K562 (cell line): ENCODE data around the gene SH2B2. TPM values are rescaled to one million over a fixed set of nuclear protein-coding genes. Genes with fewer than 3 reads are reported as not detected.

Experiments used
- CBFB ChIP-seq: sonication (generic); formaldehyde crosslinking; IDR thresholded peaks from 2 replicates; pipeline ENCODE4 v1.4.0; 2020; ENCODE audit warnings: mild to moderate bottlenecking, missing genetic modification reagents
- CC2D1A ChIP-seq: fragments of 450-650 bp; IDR thresholded peaks from 2 replicates; pipeline ENCODE4 v1.6.1; 2017; ENCODE audit warnings: mild to moderate bottlenecking
- CTCFL ChIP-seq: IDR thresholded peaks from 2 replicates; pipeline ENCODE4 v1.6.1; 2011; ENCODE audit warnings: borderline replicate concordance, low read depth, mild to moderate bottlenecking, moderate library complexity, low read length; ENCODE audit not compliant: insufficient read depth, poor library complexity, severe bottlenecking
- DPF2 ChIP-seq: fragments of 450-650 bp; IDR thresholded peaks from 2 replicates; pipeline ENCODE4 v1.6.1; 2016
- E2F3 ChIP-seq: fragments of 250-450 bp; sonication (Bioruptor Pico); IDR thresholded peaks from 2 replicates; pipeline ENCODE4 v1.4.0; 2020; ENCODE audit warnings: mild to moderate bottlenecking
- ELF1 ChIP-seq: fragments of 200-800 bp; sonication (Bioruptor generic); IDR thresholded peaks from 2 replicates; pipeline ENCODE4 v1.6.1; 2016; ENCODE audit warnings: missing genetic modification characterization, missing compliant biosample characterization
- HNRNPH1 ChIP-seq: fragments of 200-400 bp; formaldehyde crosslinking; optimal IDR thresholded peaks from 2 replicates; pipeline ENCODE3; 2017; ENCODE audit warnings: low read depth, mild to moderate bottlenecking, low read length, moderate library complexity
- IFI16 ChIP-seq: fragments of 250-450 bp; sonication (Bioruptor Pico); IDR thresholded peaks from 2 replicates; pipeline ENCODE4 v2.1.2; 2022; ENCODE audit warnings: mild to moderate bottlenecking, inconsistent platforms
- KAT8 ChIP-seq: fragments of 450-650 bp; IDR thresholded peaks from 2 replicates; pipeline ENCODE4 v1.6.1; 2016; ENCODE audit warnings: low read depth, mild to moderate bottlenecking
- MYC ChIP-seq, 2 experiments: fragments of 250-450 bp in 1 of 2; sonication (Bioruptor Pico) in 1 of 2; IDR thresholded peaks; 2 replicates each; pipeline versions ENCODE4 v1.5.1 to v1.6.1; 2012 to 2021; ENCODE audit warnings: low read depth in 2 of 2, borderline replicate concordance in 1 of 2, improper control_type of control experiment in 1 of 2, low read length in 1 of 2, mild to moderate bottlenecking in 1 of 2, moderate library complexity in 1 of 2
- OTX1 ChIP-seq: fragments of 450-650 bp; formaldehyde crosslinking; IDR thresholded peaks from 2 replicates; pipeline ENCODE4 v1.4.0; 2022; ENCODE audit warnings: mild to moderate bottlenecking
- POLR3G ChIP-seq: IDR thresholded peaks from 2 replicates; pipeline ENCODE4 v1.6.1; 2011; ENCODE audit not compliant: insufficient read length, insufficient replicate concordance; ENCODE audit errors: extremely low read depth
- PRMT5 ChIP-seq: sonication (generic); formaldehyde crosslinking; IDR thresholded peaks from 2 replicates; pipeline ENCODE4 v1.5.0; 2020; ENCODE audit warnings: missing genetic modification reagents
- RBFOX2 ChIP-seq: fragments of 200-400 bp; formaldehyde crosslinking; IDR thresholded peaks from 2 replicates; pipeline ENCODE4 v1.6.1; 2017; ENCODE audit warnings: low read depth, mild to moderate bottlenecking, low read length, moderate library complexity
- SIRT6 ChIP-seq: IDR thresholded peaks from one replicate; pipeline ENCODE4 v1.6.1; 2012; ENCODE audit warnings: low read depth, mild to moderate bottlenecking, control low read depth, inconsistent platforms, low read length, moderate library complexity
- SNIP1 ChIP-seq: fragments of 450-650 bp; IDR thresholded peaks from 2 replicates; pipeline ENCODE4 v1.7.1; 2017; ENCODE audit warnings: low read depth, mild to moderate bottlenecking
- TCF7 ChIP-seq: sonication (generic); IDR thresholded peaks from 2 replicates; pipeline ENCODE4 v1.6.1; 2016; ENCODE audit warnings: antibody characterized with exemption, borderline replicate concordance
- TEAD4 ChIP-seq, 2 experiments: sonication (generic) in 1 of 2; formaldehyde crosslinking in 1 of 2; IDR thresholded peaks; 2 replicates each; pipeline versions ENCODE4 v1.6.1 to v1.8.0; 2012 to 2022; ENCODE audit warnings: borderline replicate concordance in 1 of 2, inconsistent platforms in 1 of 2, low read length in 1 of 2, mild to moderate bottlenecking in 1 of 2, missing genetic modification reagents in 1 of 2
- U2AF2 ChIP-seq: fragments of 200-400 bp; formaldehyde crosslinking; optimal IDR thresholded peaks from 2 replicates; pipeline ENCODE3; 2017; ENCODE audit warnings: low read depth, mild to moderate bottlenecking, low read length
- ZC3H8 ChIP-seq: fragments of 450-650 bp; IDR thresholded peaks from 2 replicates; pipeline ENCODE4 v1.6.1; 2017
- ZFP1 ChIP-seq: fragments of 450-650 bp; formaldehyde crosslinking; IDR thresholded peaks from 2 replicates; pipeline ENCODE4 v1.4.0; 2020; ENCODE audit warnings: mild to moderate bottlenecking, mixed read lengths
- ZNF212 ChIP-seq: fragments of 450-650 bp; formaldehyde crosslinking; IDR thresholded peaks from 2 replicates; pipeline ENCODE4 v1.4.0; 2020; ENCODE audit warnings: mild to moderate bottlenecking
- ZNF511 ChIP-seq: sonication (generic); formaldehyde crosslinking; IDR thresholded peaks from 2 replicates; pipeline ENCODE4 v1.8.0; 2022; ENCODE audit warnings: mild to moderate bottlenecking, missing genetic modification reagents
- ZNF707 ChIP-seq: fragments of 250-450 bp; sonication (Bioruptor Pico); conservative IDR thresholded peaks from 2 replicates; pipeline ENCODE4 v1.8.0; 2022; ENCODE audit warnings: inconsistent platforms, mild to moderate bottlenecking, moderate library complexity
- ZNF79 ChIP-seq: fragments of 250-450 bp; sonication (Bioruptor Pico); IDR thresholded peaks from 2 replicates; pipeline ENCODE4 v1.4.0; 2020; ENCODE audit warnings: low read depth, mild to moderate bottlenecking, moderate library complexity
- polyA plus RNA-seq, 8 experiments: library from polyadenylated mRNA; depleted of rRNA in 4 of 8; stranded (reverse) in 5 of 8; unstranded in 3 of 8; fragments of >200 nt; fragmentation: Nextera tagmentation in 2 of 8; fragmentation: Illumina TruSeq in 1 of 8; extraction: Ambion mirVana in 2 of 8; extraction: Trizol in 1 of 8; gene quantifications; 2 replicates each; pipeline versions ENCODE4 v1.2.1 to v1.2.3, GENCODE V29; 2011 to 2014; ENCODE audit warnings: inconsistent platforms in 1 of 8, missing spikeins in 1 of 8
- total RNA-seq, 7 experiments: library from RNA; depleted of rRNA in 6 of 7; stranded (reverse); fragments of >200 nt in 6 of 7; fragmentation: Illumina TruSeq in 2 of 7; extraction: Trizol in 2 of 7; gene quantifications; 2 replicates each; pipeline versions ENCODE4 v1.2.1 to v1.2.3, GENCODE V29; 2011 to 2021; ENCODE audit warnings: low replicate concordance in 1 of 7
- TF ChIP-seq, protein P1 (sequence below): fragments of 250-450 bp; sonication (Bioruptor Pico); IDR thresholded peaks from 2 replicates; pipeline ENCODE4 v1.5.0; 2021; ENCODE audit warnings: mild to moderate bottlenecking, borderline replicate concordance

Gene SH2B2
- total and polyA plus RNA-seq, 9 of the 15 experiments (the other 6 are each of a cell fraction or from before 2014, with no cell fraction given), result 0.03 to 0.89 (median 0.07) TPM; not detected in 4

DNA sequence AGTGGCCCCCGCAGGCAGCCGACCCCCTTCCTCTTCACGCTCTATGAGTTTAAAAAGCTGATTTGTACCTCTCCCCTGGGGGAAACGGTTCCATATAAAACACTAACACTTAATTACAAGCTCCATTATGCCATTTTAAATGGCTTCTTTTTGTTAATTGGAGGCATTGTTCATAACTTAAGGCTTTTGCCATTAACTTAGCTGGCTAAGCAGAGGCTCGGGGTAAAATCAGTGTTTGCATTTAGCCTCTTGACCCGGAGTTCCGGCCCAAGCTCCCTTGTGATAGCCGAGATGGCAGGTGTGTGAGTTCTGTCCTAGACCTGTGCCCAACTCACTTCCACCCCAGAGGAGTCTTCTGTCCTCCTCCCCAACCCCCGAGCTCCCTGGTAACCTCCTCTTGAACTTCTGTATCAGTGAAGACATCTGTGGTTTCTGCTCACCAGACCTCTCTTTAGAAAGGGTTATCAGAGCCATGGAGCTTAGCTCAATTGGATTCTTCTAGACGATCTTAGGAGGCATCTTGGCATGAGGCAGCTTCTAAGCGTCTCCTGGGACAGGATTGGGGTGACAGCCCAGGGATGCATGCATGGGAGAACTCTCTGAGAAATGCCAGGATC, 34.2 kb upstream of the SH2B2 start (continued):
- TF ChIP-seq, protein P1, sequence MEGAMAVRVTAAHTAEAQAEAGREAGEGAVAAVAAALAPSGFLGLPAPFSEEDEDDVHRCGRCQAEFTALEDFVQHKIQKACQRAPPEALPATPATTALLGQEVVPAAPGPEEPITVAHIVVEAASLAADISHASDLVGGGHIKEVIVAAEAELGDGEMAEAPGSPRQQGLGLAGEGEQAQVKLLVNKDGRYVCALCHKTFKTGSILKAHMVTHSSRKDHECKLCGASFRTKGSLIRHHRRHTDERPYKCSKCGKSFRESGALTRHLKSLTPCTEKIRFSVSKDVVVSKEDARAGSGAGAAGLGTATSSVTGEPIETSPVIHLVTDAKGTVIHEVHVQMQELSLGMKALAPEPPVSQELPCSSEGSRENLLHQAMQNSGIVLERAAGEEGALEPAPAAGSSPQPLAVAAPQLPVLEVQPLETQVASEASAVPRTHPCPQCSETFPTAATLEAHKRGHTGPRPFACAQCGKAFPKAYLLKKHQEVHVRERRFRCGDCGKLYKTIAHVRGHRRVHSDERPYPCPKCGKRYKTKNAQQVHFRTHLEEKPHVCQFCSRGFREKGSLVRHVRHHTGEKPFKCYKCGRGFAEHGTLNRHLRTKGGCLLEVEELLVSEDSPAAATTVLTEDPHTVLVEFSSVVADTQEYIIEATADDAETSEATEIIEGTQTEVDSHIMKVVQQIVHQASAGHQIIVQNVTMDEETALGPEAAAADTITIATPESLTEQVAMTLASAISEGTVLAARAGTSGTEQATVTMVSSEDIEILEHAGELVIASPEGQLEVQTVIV (CRISPR knock-in tag), result no peak
- TF ChIP-seq CBFB (CRISPR knock-in tag) (no peak), E2F3 (no peak), DPF2 (peak; percentile 64; the same call in 1 of the 2 replicates), RBFOX2 (no peak), ZFP1 (no peak), SNIP1 (no peak), ZNF707 (CRISPR knock-in tag) (no peak), PRMT5 (CRISPR knock-in tag) (no peak), TCF7 (no peak), IFI16 (CRISPR knock-in tag) (no peak), MYC (IDR thresholded peaks at IDR 0.05; ENCODE audit: low read depth, low read length) (no peak; the same call in 1 of the 2 replicates), MYC (CRISPR knock-in tag; IDR thresholded peaks at IDR 0.05; ENCODE audit: borderline replicate concordance, low read depth) (no peak), ZNF212 (no peak), ZC3H8 (no peak), ELF1 (no peak), HNRNPH1 (no peak), U2AF2 (no peak), ZNF511 (CRISPR knock-in tag) (no peak), SIRT6 (no peak), CTCFL (no peak), POLR3G (no peak), KAT8 (no peak), OTX1 (CRISPR knock-in tag) (no peak), CC2D1A (no peak), TEAD4 (IDR thresholded peaks at IDR 0.05; ENCODE audit: low read length) (peak; percentile 81), TEAD4 (CRISPR knock-in tag; IDR thresholded peaks at IDR 0.05; ENCODE audit: borderline replicate concordance) (no peak), ZNF79 (CRISPR knock-in tag) (no peak)
